ENCODE data around the gene ZNF423.

Gene ZNF423

DNA sequence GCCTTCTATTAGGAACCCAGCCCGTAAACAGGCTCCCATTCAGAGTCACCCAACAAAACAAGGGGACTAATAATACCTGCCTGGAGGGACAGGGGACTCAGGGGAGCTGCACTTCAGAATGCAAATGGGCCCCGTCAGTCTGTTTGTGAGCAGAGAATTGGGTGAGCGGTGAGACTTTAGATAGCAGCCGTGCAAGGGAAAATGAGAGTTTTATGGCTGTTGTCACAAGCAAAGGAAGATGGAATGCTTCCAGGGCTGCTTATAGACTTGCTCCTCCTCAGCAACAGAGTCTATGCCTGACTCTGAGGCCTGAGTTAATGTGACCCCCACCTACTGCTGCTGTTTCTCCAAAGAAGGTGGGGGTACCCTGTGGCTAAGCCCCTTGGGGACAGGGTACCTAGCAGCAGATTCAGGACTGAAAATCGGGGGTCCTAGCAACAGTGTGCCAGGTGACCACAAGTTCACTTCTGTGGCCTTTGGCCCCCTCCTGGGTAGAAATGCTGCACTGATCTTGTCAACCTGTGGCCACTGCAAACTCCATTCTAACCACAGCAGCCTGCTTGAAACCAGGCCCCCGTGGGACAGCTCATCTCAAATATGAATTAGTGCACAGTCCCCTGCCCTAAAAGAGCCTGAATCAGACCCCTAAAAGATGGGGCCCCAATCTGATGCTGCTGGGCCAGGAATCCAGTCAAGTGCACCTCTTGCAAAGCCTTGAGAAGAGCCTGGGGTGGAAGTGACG is 355.9 kb downstream of the ZNF423 start:
- no peak for DNase-seq

DNA sequence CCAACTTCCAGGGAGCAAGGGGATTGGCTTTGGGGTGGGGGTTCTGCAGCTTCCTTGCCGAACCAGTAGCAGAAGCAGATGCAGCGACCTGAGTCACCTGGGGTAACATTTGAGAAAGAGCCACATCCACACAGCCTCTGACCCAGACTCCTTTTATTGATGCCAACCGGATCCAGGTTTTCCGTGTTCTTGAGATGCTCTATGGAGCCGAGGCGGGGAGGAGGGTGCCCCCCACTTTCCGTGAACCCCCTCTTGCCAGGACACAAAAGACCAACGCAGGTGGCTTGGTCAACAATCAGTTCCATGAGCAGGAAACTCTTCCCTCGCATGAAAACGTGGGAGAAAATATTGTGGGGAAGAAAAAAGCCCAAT is 356.5 kb downstream of the ZNF423 start:
- DNase-seq = no peak

DNA sequence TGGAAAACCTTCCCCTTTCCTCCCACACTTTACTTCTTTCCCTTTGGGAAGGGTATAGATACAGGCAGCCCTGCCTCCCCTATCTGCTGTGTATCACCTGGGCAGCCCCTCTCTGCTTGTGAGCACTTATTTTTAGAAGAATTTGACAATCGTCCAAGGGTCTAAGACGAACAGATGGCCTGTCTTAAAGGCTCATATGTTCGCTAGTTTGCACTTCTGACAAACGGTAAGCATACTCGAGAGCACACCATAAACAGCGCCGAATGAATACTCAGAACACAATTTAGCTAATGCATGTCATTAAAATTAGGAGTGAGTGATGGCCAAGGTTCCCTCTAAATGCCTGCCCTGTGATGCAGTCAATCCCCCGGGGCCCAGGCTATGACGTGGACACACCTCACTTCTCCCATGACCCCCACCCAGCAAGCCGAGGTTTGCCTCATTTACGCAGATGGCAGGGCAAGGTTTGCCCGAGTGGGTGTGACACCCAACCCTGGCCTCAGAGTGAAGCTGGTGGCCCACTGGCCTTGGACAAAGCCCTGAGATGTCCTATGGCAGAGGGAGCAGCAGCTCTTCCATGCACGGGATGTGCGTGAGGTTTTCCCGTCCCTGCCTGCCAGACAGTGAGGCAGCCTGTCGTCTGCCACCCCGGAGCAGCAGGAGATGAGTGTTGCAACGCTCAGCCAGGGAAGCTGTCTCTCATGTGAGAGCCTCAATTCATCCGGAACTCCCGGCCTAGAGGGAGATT is 357.1 kb downstream of the ZNF423 start:
- DNase-seq = no peak

DNA sequence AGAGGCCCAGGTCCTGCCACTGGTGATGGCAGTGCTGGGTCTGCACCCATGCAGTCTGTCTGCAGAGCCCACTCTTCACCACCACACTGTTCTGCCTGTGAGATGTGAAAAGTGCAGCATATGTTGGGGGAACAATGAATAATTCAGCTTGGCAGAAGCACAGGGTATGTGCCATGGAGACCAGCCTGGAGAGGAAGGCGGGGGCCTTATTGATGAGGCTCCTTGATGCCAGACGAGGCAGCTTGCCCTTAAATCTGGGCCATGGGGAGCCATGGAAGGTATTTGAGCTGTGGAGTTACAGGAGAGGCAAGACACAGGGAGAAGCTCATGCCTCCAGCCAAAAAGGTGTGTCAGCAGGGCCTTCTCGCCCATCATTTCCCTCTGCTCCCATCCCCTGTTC is 357.6 kb downstream of the ZNF423 start:
- no peak for DNase-seq

DNA sequence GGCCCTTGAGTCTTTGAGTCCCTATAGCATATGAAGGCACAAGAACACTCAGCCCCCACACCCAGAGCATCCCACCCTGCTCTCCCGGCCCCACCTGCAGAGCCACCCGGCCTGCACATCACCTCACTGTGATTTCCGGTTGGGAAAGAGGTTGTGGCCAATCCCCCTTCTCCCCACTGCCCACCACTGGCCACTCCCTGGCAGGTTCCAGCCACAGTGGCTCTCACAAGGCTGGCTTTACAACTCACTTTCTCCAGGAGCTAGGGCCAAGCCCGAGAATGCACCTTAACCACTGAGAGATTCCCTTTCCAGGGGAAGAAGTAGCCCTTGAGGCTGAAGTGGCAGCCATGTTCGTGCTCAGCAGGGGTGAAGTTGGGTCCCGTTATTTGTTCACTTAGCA is 358.4 kb downstream of the ZNF423 start:
- DNase-seq = no peak

DNA sequence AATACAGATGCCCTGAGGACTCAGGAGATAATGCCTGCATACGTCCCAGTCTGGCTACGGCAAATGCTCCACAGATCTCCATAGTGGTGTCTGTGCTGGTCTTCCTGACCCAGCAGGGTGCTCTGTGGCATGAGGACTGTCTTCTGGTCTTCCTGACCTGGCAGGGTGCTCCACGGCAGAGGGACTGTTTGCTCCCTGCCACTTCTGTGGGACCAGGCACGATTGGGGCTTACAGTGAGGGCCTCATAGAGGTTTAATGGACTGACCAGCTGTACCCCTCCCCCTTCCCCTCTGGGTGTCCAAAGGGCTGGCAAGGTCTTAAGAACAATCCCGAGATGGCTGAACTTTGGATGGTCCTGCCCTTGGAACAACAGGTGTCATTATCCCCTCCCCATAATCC is 359.3 kb downstream of the ZNF423 start:
- DNase-seq = no peak

DNA sequence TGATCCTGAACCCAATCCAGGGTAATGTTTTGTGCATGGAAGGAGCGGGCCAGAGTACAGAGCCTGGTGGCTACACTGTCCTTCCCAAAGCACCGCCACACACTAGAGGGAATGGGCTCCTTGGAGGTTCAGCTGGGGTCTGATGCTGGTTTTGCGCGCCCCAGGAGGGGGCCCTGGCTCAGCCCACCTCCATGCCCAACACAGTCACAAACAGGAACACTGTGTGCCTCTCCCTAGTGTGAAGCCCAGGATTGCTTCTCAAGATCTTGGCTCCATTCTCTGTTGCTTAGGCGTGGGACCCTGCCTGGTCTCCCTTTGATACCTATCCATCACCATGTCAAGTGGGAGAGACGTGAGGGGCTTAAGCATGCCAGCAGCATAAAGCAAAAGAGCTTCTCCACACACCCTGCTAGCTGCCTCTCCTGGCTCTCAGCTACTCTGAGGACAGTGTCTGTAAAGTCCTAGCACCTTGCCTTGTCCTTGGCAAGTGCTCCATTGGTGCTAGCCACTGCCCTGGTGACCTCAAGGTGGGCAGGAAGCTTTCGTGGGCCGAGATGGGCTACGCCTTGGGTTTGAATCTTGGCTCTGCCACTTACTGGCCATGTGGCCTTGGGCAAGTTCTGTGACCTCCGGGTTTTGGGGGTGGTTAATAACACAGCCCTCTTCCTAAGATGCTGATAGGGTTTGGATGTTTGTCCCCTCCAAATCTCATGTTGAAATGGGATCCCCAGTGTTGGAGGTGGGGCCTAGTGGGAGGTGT is 360.1 kb downstream of the ZNF423 start:
- DNase-seq = no peak

DNA sequence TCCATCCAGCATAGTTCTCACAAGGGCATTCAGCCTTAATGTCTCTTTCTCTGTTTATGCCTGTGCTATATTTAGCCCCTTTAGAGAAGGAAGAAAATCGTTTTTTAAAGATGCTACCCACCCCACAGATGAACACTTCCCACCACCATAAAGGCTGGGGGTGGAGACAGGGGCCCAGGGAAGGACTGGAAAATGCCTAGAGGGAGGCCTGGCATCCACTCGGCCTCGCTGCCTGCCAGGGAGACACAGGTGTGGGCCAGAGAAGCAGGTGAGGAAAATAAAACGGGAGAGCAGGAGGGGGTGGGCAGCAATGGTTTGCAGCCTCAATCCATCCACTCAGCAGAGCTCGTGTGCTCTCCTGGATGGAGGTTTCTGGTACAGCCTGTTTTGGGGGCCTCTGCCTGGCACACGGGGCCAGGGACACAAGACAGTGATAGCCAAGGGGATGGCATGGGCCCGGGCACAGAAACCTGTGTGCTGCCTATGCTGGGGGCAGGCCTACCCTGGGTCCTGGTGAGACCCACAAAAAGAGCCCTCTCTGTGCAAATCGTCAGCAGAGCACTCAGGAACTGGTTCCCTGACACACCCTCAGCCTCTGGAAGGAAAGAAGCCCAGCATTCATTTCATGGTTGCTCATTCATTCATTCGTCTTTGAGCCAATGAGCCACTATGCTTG is 360.9 kb downstream of the ZNF423 start:
- no peak for DNase-seq

DNA sequence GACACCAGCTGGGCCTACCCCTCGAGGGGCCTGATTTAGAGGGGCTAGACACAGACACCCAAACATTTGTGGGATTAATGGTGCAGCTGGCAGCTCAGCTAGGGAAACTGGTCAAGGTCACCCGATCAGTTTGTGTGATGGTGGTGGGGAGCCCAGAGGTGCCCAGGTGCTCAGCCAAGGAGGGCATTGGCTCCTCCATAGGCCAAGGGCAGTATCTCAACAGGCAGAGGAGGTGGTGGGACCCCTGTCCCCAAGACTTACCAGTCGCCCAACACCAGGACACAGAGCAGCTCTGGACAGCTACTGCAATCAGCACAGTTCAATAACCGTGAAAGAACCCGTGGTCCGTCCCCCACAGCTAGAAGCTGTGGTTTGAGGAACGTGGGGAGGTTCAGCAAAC is 361.4 kb downstream of the ZNF423 start:
- DNase-seq = no peak

DNA sequence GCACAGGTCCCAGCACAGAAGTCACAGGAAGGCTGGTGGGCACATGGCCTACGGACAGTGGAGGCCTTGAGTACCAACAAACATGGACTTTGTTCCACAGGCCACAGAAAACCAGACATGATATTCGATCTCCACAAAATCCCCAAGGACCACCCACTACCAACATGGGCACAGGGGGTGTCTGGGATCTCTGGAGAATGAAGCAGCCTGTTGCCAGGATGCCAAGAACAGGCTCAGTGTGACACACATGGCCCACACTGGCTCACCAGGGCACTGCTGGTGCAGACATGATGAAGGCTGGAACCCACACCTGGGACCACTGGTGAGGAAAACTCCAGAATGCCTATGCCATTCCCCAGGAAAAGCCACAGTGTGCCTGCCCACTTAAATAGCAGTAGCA is 362.1 kb downstream of the ZNF423 start:
- DNase-seq = no peak

DNA sequence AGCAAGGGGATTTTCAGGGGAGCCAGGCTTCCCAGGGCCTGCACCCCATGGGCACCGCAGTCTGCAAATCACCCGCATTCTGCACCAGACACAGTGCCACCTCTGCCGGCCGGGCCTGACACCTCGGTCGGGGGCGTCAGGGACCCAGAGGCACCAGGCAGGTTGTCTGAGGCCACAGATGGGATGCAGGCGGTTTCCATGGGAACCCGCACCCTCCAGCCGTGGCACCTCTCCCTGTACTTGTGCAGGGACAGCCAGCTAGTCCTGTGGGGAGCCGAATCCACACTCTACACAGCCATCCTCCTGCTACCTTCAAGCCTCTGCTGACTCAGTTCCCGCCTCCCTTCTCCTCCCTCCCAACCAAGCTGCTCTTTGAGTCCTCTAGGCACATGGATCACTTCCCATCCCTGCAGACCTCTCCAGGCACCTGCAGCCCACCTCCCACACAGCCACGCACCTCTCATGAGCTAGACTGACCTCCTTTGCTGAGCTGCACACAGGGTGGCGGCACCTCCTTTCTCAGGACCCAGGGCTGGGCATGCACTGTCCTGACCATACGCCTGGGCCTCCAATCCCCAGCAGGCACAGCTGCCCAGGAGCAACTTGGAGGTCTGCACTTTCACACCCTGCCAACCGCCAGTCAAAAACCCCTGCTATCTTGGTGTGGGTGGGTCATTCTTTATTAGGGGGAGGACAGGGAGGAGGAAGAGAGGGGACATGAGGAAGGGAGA is 362.9 kb downstream of the ZNF423 start:
- no peak for DNase-seq

DNA sequence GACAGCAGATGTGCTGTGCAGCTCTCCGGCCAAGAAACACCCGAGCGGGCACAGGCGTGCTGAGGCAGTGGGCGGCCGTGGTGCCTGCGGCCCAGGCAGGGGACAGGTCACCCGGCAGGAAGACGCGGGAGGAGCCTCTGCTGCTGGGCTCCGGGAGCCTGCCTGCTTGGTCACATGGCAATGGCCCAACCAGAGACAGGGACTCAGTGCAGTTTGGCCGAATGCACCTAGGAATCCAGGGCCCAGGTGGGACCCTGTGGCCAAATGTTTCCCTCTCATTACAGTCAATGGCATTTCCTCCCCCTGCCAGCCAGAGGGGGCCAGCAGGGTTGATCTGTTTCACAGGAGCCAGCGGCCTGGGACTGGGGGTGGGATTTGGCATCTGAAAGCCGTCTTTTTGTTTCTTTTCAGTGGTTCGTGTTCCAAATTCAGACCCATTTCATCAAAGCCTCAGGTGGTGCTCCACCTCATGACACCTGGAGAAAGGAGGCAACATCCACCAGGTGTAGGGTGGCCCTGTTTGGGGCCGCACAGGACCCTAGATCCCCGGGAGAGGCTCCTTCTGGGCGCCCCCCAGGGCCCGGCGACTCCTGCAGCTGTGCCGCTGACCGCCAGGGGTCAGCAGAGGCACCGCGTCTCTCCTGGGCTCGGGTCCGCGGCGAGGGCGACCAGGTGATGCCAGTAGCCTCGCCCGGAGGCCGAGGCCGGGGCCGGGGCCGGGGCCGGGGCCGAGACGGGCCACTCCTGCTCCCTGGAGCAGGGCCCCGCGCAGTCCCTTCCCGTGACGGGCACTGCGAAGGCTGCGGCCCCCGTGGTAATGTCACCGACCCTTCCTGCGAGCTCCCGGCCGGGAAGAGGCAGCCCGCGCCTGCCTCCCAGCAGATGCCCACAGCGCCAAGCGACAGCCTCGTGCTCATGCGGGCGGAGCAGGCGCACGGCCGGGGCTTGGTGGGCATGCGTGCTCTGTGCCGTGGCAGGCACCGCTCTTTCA is 363.8 kb downstream of the ZNF423 start:
- DNase-seq = peak; percentile 9

DNA sequence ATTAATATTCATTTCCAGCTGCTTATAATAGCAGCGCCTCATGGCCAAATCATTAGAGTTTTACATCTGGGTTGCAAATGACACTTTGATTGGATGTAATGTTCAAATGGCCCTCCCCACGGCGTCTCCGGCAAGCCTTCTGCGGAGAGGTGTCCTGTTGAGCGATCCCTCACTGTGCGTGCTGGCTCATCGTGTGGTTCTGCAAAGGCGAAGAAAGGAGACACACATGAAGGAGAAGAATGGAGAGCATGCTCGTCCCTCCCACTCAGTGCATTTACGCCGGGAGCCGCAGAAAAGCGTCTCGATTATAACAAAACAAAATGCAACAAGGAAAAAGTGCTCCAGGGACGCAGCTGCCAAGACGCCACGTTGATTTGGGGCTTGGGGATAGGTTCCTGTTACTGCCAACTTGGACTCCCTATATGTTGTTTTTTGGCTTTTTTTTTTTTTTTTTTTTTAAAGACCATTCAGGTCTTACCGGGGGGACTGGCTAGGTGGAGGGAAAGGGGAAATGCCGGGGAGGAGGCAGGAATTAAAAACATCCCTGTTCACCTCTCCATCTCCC is 364.7 kb downstream of the ZNF423 start:
- DNase-seq = no peak

DNA sequence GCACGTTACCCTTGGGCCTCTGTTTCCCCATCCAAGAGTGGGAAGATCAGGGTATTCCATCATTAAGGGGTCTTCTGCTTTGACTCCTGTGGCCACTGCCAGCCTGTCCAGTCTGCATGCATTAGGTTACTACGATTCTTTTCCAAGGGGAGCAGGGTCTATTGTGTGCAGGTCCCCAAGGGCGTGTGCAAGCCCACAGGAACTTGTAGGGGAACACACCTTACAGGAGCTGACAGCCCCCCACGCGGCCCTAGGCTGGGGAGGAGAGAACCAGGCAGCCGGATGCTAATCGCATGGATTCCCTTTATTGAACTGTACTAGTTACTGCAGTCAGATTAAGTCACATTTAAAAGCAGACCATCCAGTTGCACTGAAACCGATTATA is 365.6 kb downstream of the ZNF423 start:
- DNase-seq = no peak

DNA sequence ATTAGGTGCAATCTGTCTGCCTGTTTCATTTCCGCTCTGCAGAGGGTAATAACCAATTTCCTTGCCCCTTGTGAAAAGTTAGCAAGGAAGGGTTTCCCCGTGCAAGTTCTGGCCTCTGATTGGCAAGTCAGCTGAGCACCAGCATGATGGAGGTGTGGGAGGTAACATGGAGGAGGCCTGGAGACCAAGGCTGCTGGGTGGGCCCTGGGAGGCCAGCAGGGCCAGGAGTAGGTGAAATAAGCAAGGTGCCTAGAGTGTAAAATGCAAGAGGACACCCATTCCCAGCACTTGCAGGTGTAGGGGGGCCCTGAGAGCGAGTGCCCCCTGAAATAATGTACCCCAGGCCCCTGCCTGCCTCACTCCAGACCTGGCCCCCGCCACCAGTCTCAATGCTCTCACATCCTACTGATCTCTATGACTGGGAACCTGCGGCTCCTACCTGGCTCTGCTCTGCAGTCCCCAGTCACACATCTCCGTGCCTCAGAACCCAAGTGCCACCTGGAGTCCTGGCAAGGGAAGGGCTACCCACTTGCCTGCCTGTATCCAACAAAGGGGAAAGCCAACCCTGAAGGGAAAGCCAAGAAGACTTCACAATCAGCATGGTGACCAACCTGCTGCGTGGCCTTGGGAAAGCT is 366.1 kb downstream of the ZNF423 start:
- DNase-seq = peak; percentile 26

DNA sequence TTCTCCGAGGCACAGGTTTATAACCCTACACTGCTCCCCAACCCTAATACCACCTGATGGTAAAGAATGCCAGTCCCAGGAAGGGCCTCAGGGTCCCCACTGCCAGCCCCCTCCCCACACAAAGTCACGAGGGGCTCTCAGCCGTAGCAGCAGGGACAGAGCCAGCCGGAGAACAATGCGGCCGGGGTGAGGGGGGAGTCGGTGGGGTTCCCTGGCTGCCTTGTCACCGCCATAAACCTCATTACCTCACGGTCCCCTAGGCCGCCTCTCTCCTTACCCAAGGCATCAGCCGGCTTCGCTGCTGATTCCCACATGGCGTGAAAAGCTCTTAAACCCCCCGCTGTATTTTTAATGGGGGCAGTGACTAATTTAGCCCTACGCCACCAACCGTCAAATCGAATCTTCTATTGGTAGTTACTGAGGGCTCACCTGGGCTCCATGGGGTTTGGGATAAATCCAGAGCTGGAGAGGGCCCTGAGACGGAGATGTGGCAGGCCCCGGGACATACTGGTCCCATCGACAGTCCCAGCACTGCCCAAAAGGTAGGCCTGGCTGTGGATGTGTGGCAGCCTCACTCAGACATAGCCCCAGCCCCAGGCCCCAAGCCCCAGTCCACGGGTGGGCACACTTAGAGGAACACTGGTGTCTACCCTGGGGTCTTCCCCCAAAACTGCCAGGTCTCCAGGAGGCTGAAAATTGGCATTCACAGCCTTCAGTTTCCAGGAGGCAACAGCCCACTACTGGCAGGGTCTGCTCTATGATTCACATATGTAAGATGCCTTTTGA is 367.0 kb downstream of the ZNF423 start:
- DNase-seq = no peak

DNA sequence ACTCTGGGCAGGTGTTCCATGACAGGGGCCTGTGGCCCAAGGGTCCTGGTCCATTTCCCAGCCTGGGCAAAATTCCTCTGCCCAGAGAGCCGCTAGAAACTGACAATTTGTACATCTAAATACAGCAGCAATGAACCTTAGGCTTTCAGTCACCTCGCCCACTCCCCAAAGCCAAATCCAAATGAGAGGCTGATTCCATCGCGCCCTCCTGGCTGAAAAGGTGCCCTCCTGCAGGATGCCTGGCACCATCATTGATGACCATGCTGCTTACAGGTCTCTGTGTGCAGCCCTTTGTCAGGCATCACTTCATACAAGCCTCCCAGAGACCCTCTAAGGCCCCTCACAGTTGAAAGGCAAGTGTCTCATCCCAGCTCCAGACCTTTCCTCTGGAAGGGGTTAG is 367.6 kb downstream of the ZNF423 start:
- DNase-seq = no peak

DNA sequence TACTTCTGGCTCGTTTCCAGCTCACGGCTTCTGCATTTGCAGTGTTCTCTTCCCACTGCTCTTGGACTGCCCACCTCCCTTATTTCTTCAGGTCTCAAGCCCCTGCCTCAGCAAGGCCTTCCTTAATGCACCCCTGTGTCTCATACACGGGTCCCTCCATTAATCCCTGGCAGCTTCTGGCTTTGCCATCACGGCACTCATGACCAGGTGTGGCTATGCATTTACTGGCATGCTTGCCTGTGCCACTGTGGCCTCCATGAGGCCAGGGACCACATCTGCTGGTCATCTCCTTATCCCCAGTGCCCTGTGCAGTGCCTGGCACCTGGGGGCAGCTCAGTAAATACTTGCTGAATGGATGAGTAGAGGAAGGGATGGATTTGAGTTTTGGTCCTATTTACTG is 368.2 kb downstream of the ZNF423 start:
- DNase-seq = no peak

DNA sequence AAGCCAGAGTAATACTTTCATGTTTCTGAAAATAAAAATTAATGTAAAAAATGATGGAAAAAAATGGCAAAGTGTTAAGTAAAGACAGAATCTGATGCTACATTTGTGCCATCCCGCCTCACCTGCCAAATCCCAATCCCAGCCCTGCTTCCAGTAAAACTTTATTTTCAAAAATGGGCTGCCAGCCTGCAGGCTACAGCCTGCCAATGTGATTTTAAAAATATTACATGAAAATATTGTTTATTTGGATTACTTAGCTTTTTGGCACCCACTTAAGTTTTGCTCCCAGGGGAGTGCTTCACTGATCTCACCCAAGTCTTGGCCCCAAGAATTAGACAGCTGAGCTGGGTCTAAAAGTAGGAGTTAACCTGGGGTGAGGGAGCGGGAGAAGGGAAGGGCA is 369.5 kb downstream of the ZNF423 start:
- DNase-seq = no peak

DNA sequence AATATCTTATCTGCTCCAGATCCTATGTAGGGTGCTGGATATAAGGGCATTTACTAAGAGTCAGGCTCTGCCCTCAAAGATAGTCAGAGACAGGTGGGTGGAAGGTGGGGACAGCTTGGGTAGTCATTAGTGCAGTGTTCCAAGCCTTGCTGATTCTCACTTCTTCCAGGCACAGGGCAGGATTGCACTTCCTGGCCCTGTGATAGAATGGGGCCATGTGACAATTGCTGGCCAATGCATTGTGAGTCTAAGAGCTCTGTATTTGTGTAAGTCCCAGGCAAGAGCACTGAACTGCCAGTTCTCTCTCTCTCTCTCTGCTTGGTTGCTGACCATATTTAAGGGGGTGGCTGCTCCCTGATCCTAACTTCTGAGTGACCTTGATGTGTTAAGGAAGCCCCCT is 370.2 kb downstream of the ZNF423 start:
- DNase-seq = no peak

All from COR-L47 (cell line).